GM19043 (cell line): Measurements from ENCODE around the gene NLGN4Y.

Experiments
- ATAC-seq: cut with Tn5 transposase; IDR thresholded peaks from one replicate; pipeline ENCODE4 v1.9.1; 2021; ENCODE audit warnings: low read depth; ENCODE audit not compliant: unreplicated experiment

The NLGN4Y gene

GRCh38 chrY:14524272-14525231 lies at the start of gene NLGN4Y:
Gene NLGN4Y, plus strand, starts transcription at chrY:14524529. Its CDS starts 97,591 bp downstream, at chrY:14622120.
- ATAC-seq: no peak

- ATAC-seq: no peak
Measured at GRCh38 chrY:14485935-14486334, 38.4 kb upstream of the NLGN4Y start.

GRCh38 chrY:14490226-14490625 lies 34.1 kb upstream of the NLGN4Y start:
- no peak for ATAC-seq

GRCh38 chrY:14498071-14498470 lies 26.3 kb upstream of the NLGN4Y start:
- ATAC-seq: no peak

GRCh38 chrY:14504592-14504991 lies 19.7 kb upstream of the NLGN4Y start:
- no peak for ATAC-seq

GRCh38 chrY:14522379-14522950 lies 1.9 kb upstream of the NLGN4Y start:
- no peak for ATAC-seq

- no peak for ATAC-seq
Measured at GRCh38 chrY:14523491-14524271, 648 bp upstream of the NLGN4Y start.

- no peak for ATAC-seq
Measured at GRCh38 chrY:14525315-14525714, 986 bp downstream of the NLGN4Y start.

- no peak for ATAC-seq
Measured at GRCh38 chrY:14528361-14528760, 4.0 kb downstream of the NLGN4Y start.

GRCh38 chrY:14536703-14537102 lies 12.4 kb downstream of the NLGN4Y start:
- no peak for ATAC-seq

GRCh38 chrY:14543506-14543905 lies 19.2 kb downstream of the NLGN4Y start:
- ATAC-seq: no peak

- no peak for ATAC-seq
Measured at GRCh38 chrY:14581294-14581693, 57.0 kb downstream of the NLGN4Y start.

GRCh38 chrY:14586725-14587124 lies 62.4 kb downstream of the NLGN4Y start:
- ATAC-seq: no peak

- ATAC-seq: no peak
Measured at GRCh38 chrY:14601372-14601771, 77.0 kb downstream of the NLGN4Y start.

GRCh38 chrY:14617625-14618024 lies 93.3 kb downstream of the NLGN4Y start:
- ATAC-seq: no peak

- no peak for ATAC-seq
Measured at GRCh38 chrY:14618513-14618912, 94.2 kb downstream of the NLGN4Y start.

GRCh38 chrY:14628208-14628607 lies 103.9 kb downstream of the NLGN4Y start:
- no peak for ATAC-seq

- ATAC-seq: no peak
Measured at GRCh38 chrY:14631676-14632075, 107.3 kb downstream of the NLGN4Y start.

- ATAC-seq: no peak
Measured at GRCh38 chrY:14633718-14634117, 109.4 kb downstream of the NLGN4Y start.

GRCh38 chrY:14634954-14635353 lies 110.6 kb downstream of the NLGN4Y start:
- ATAC-seq: no peak

- ATAC-seq: no peak
Measured at GRCh38 chrY:14637551-14637950, 113.2 kb downstream of the NLGN4Y start.
